GM12801 (cell line): ENCODE results near the gene TBL1Y.

ENCODE experiments used
- CTCF ChIP-seq: IDR thresholded peaks from one replicate; pipeline ENCODE4 v1.5.1; 2011; ENCODE audit warnings: control low read depth; ENCODE audit not compliant: insufficient read length; ENCODE audit errors: extremely low read depth

The TBL1Y gene

GRCh38 chrY:7122202-7122601 lies 211.7 kb downstream of the TBL1Y start:
- no peak for TF ChIP-seq CTCF

GRCh38 chrY:7125136-7126056 lies 214.9 kb downstream of the TBL1Y start:
- no peak for TF ChIP-seq CTCF

- TF ChIP-seq CTCF = no peak
Observed at GRCh38 chrY:7128211-7128610, 217.7 kb downstream of the TBL1Y start.
